AG04449 (cell line): ENCODE results near the gene KIF25.

ENCODE experiments used
- CTCF ChIA-PET: fragments of 350-600 bp; formaldehyde crosslinking; extraction: SDS; loops from one replicate; lab custom pipeline; 2021; ENCODE audit warnings: antibody characterized with exemption; lab: Yijun Ruan, JAX
- POLR2A ChIA-PET: fragments of 400-600, 350-600 bp; formaldehyde crosslinking; extraction: SDS; loops from one replicate; lab custom pipeline; 2020; ENCODE audit warnings: antibody characterized with exemption, inconsistent platforms; lab: Yijun Ruan, JAX
- DNase-seq: peaks from one replicate; pipeline ENCODE4 v3.0.0-alpha.2; 2010; ENCODE audit warnings: low read depth, low spot score
- H3K4me3 ChIP-seq: 2 replicates; pipeline ENCODE4 v1.5.1; 2011; ENCODE audit warnings: low read depth, mild to moderate bottlenecking, control low read depth, low read length
- CTCF ChIP-seq: IDR thresholded peaks from one replicate; pipeline ENCODE4 v1.5.1; 2011; ENCODE audit warnings: mild to moderate bottlenecking, moderate library complexity, low read length, control low read depth, inconsistent platforms; ENCODE audit not compliant: insufficient read depth; ENCODE audit errors: missing control alignments

The KIF25 gene

GRCh38 chr6:168012431-168013249 lies 15.2 kb downstream of the KIF25 start:
- TF ChIP-seq CTCF, result no peak
- DNase-seq, result no peak
- POLR2A ChIA-PET, result no interaction called here
- CTCF ChIA-PET, result no interaction called here
- H3K4me3 ChIP-seq, result no peak overlapping the region

- CTCF ChIA-PET, result no interaction called here
- no peak for DNase-seq
- TF ChIP-seq CTCF, result no peak
- POLR2A ChIA-PET, result no interaction called here
- no peak overlapping the region for H3K4me3 ChIP-seq
These were observed 15.9 kb downstream of the KIF25 start for GRCh38 chr6:168013250-168013915.

GRCh38 chr6:168014428-168014827 lies 17.0 kb downstream of the KIF25 start:
- no peak overlapping the region for H3K4me3 ChIP-seq

GRCh38 chr6:168015009-168015408 lies 17.5 kb downstream of the KIF25 start:
- ChIA-PET CTCF (no interaction called here), POLR2A (no interaction called here)
- no peak for TF ChIP-seq CTCF

More at GRCh38 chr6:168014428-168014827, 17.0 kb downstream of the KIF25 start:
- ChIA-PET CTCF (no interaction called here), POLR2A (no interaction called here)
- no peak for DNase-seq
- TF ChIP-seq CTCF, result no peak

GRCh38 chr6:168015482-168016175 lies 18.2 kb downstream of the KIF25 start:
- no peak for DNase-seq
- CTCF ChIA-PET, result interaction anchor here (0.9 kb wide), 1 partner anchor 18 kb away, joined by 3 read pairs; no protein-coding TSS in a partner anchor
- POLR2A ChIA-PET, result no interaction called here
- no peak for TF ChIP-seq CTCF
- H3K4me3 ChIP-seq, result no peak overlapping the region

More at GRCh38 chr6:168015009-168015408, 17.5 kb downstream of the KIF25 start:
- H3K4me3 ChIP-seq, result no peak overlapping the region
- no peak for DNase-seq
